H1 (cell line): ENCODE measurements around the gene GRIFIN. TPM values are rescaled to one million over a fixed set of nuclear protein-coding genes. Genes with fewer than 3 reads are reported as not detected.

Source experiments
- ATF3 ChIP-seq: IDR thresholded peaks from 2 replicates; pipeline ENCODE4 v1.6.1; 2011; ENCODE audit warnings: low read depth, mild to moderate bottlenecking, low read length; ENCODE audit not compliant: insufficient read depth
- KDM4A ChIP-seq: IDR thresholded peaks from one replicate; pipeline ENCODE4 v1.7.1; 2012; ENCODE audit warnings: low read depth, mild to moderate bottlenecking, moderate library complexity, low read length, inconsistent platforms; ENCODE audit not compliant: severe bottlenecking
- MAFK ChIP-seq: IDR thresholded peaks from 2 replicates; pipeline ENCODE4 v1.6.1; 2012; ENCODE audit warnings: low read depth, mild to moderate bottlenecking, improper control_type of control experiment, low read length
- polyA plus RNA-seq, 7 experiments: library from polyadenylated mRNA; depleted of rRNA in 3 of 7; stranded (reverse) in 5 of 7; unstranded in 2 of 7; fragments of >200 nt in 5 of 7; fragments of 200-250 nt in 2 of 7; gene quantifications; 1 replicate in 5 of 7; 2 replicates in 1 of 7; 4 replicates in 1 of 7; pipeline versions ENCODE4 v1.2.1 to v1.2.3, GENCODE V29; 2011 to 2013; ENCODE audit warnings: missing spikeins in 2 of 7, mixed read lengths in 2 of 7
- total RNA-seq: library from RNA; stranded (reverse); fragmentation: NEBNext Ultra II Directional; extraction: Animal tissue kit (Norgen Biotek cat#: 25700); gene quantifications from 2 replicates; pipeline ENCODE4 v1.2.1, GENCODE V29; 2021

GRIFIN gene
- total and polyA plus RNA-seq, 2 of the 8 experiments (the other 6 are each of a cell fraction or from before 2014, with no cell fraction given), result not detected

- TF ChIP-seq MAFK, result no peak
- no peak for TF ChIP-seq ATF3
- TF ChIP-seq KDM4A, result no peak
Measured at GRCh38 chr7:2445898-2446555, 30.2 kb downstream of the GRIFIN start (continued).
